Fibroblast of lung (primary cell): ENCODE measurements around the gene GTPBP2.

Experiments
- CTCF ChIP-seq, 2 donors: IDR thresholded peaks in 1 of 2; conservative IDR thresholded peaks in 1 of 2; 1 replicate in 1 of 2; 2 replicates in 1 of 2; pipeline ENCODE4 v1.5.1; 2011 to 2012; ENCODE audit warnings: low read length in 2 of 2, control low read depth in 1 of 2, inconsistent platforms in 1 of 2, low read depth in 1 of 2, mild to moderate bottlenecking in 1 of 2
- EZH2 ChIP-seq: IDR thresholded peaks from 2 replicates; pipeline ENCODE4 v1.5.1; 2012; ENCODE audit warnings: low read length, control low read depth, mild to moderate bottlenecking; ENCODE audit errors: missing control alignments

DNA sequence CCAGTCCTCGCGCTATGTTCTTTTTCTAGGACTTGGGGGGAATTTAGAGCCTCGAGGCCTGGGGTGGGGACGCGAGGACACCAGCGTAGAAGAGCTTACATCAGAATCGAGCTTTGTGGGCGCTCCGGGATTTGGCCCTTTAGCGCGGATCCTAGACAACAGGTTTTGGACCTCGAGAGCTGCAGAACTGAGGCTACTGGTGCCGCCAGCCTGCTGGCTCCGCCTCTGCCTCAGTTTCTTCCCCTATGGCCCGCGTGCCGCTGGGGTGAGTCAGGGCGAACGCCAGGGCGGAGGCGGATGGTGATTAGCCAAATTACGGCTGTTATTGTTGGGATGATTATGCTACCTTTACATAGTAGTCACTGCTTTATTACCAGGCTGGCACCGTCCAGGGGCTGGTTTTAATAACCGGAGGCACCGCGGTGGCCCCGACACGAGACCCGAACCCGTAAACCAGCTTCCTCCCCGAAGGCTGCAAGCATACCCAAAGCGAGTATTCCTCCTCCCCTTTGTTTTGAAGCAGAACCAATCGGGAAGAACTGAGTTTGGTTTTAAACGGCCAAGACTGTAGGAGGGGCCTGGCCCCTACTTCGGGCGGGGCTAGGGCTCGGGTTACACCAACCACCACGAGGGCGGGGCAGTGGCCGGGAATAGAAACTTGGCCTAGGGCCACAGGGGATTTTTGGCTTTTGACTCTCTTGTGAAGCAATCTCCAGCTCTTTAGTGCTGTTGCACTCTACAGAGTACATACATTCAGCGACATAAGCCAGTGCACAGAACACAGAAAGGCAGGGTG is 639 bp upstream of the GTPBP2 start:
- TF ChIP-seq CTCF (conservative IDR thresholded peaks at IDR 0.05 in 1 of 2, IDR thresholded peaks at IDR 0.05 in 1 of 2; ENCODE audit: low read depth in 1 of 2, low read length in 2 of 2) (no peak), EZH2 (no peak)
